ENCODE measurements around the gene UTS2B. TPM values are rescaled to one million over a fixed set of nuclear protein-coding genes. Genes with fewer than 3 reads are reported as not detected.

The UTS2B gene
- polyA plus RNA-seq, 1 experiment: 1.2 TPM

DNA sequence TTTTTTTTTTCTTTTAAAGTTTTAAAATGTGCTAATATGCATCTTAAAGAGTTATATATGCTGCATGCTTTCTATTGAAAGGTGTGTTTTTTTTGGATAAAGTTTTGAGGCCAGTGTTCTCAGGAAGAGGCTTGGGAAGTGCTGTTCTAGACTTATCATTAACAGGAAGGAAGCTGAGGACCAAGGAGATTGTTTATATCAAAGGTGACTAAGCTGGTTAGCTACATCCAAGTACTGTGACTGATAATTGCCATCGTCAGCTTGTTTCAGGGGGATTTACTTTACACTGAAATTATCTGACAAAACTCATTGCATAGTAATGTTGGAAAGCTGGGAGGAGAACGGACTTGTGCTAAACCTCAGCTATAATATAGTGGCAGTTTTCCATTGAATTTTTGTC is 36.3 kb upstream of the UTS2B start:
- CTCF ChIA-PET: interaction anchor here (0.6 kb wide), 1 partner anchor 36 kb away, joined by 3 read pairs; no protein-coding TSS in a partner anchor
- H3K27me3 ChIP-seq (ENCODE audit: control insufficient read depth, insufficient read depth, low read length): no peaks in the 10 kb centered on the region
- POLR2A ChIA-PET: no interaction called here
- DNase-seq (ENCODE audit: low read depth, low spot score): no peak
- no peak for TF ChIP-seq CTCF (IDR thresholded peaks at IDR 0.05; ENCODE audit: low read depth, low read length)
- no peaks in the 10 kb centered on the region for H3K9me3 ChIP-seq (ENCODE audit: control insufficient read depth, insufficient read depth, low read length)
- no peak overlapping the region for H3K4me3 ChIP-seq (ENCODE audit: low read depth, low read length)
- H3K27ac ChIP-seq (ENCODE audit: low read depth, low read length): no peak overlapping the region

GRCh38 chr3:191363221-191363620 is 32.9 kb upstream of the UTS2B start:
- H3K9me3 ChIP-seq (ENCODE audit: control insufficient read depth, insufficient read depth, low read length): no peaks in the 10 kb centered on the region
- H3K27ac ChIP-seq (ENCODE audit: low read depth, low read length): no peak overlapping the region
- no peak for DNase-seq (ENCODE audit: low read depth, low spot score)
- ChIA-PET POLR2A (no interaction called here), CTCF (no interaction called here)
- TF ChIP-seq CTCF (IDR thresholded peaks at IDR 0.05; ENCODE audit: low read depth, low read length): no peak
- H3K4me3 ChIP-seq (ENCODE audit: low read depth, low read length): no peak overlapping the region
- H3K27me3 ChIP-seq (ENCODE audit: control insufficient read depth, insufficient read depth, low read length): no peaks in the 10 kb centered on the region

DNA sequence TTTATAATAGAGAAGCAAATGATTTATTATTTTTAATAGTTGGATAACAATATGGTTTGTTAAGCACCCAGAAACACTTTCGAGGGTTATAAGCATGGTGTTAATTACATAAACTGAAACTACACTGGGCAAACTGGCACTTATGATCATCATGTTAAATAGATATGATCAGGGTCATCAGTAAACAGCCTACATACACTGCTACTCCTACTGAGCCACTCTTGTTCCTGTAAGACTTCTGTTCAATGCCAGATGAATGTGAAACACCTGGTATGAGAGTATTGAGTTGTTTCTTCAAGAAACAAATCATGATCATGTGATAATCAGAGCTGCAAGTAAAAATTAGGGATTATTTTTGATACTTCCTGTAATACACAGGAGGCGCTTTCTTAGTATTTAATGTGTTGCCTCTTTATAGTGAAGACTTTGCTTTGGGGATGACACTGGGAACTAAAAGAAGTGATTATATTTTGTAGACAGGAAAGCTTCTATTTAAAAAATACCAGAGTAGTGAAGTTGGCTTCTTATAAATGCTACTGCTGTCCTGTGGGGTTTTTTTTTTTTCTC is 32.3 kb upstream of the UTS2B start:
- ChIA-PET CTCF (no interaction called here), POLR2A (no interaction called here)
- no peak overlapping the region for H3K27ac ChIP-seq (ENCODE audit: low read depth, low read length)
- no peak for DNase-seq (ENCODE audit: low read depth, low spot score)
- no peaks in the 10 kb centered on the region for H3K9me3 ChIP-seq (ENCODE audit: control insufficient read depth, insufficient read depth, low read length)
- no peak for TF ChIP-seq CTCF (IDR thresholded peaks at IDR 0.05; ENCODE audit: low read depth, low read length)
- no peak overlapping the region for H3K4me3 ChIP-seq (ENCODE audit: low read depth, low read length)
- no peaks in the 10 kb centered on the region for H3K27me3 ChIP-seq (ENCODE audit: control insufficient read depth, insufficient read depth, low read length)

DNA sequence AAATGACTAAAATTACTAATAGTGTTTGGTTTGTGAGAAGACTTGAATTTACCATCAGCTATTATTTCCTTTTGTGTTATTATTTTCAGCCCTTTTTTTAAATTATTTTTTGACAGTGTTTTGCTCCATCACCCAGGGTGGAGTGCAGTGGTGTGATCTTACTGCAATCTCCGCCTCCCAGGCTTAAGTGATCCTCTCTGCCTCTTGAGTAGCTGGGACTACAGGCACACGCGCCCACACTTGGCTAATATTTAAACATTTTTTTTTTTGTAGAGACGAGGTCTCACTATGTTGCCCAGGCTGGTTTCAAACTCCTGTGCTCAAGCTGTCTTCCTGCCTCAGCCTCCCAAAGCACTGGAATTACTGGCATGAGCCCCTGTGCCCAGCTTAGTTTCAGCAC is 31.7 kb upstream of the UTS2B start:
- no peak for DNase-seq (ENCODE audit: low read depth, low spot score)
- H3K27ac ChIP-seq (ENCODE audit: low read depth, low read length): no peak overlapping the region
- POLR2A ChIA-PET: no interaction called here
- TF ChIP-seq CTCF (IDR thresholded peaks at IDR 0.05; ENCODE audit: low read depth, low read length): no peak
- H3K4me3 ChIP-seq (ENCODE audit: low read depth, low read length): no peak overlapping the region
- H3K9me3 ChIP-seq (ENCODE audit: control insufficient read depth, insufficient read depth, low read length): no peaks in the 10 kb centered on the region
- no peaks in the 10 kb centered on the region for H3K27me3 ChIP-seq (ENCODE audit: control insufficient read depth, insufficient read depth, low read length)
- CTCF ChIA-PET: no interaction called here

DNA sequence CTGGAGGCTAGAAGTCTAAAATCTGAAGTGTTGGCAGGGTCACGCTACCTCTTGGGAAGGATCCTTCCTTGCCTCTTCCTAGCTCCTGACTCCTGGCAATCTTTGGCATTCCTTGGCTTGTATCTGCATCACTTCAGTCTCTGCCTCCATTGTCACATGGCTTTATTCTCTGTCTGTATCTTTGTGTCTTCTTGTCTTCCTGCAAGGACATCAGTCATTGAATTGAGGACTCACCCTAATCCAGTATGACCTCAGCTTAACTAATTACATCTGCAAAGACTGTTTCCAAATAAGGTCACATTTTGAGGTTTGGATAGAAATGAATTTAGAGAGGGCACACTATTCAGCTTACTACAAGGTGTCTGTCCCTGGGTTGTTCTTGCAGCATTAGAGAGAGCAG is 31.1 kb upstream of the UTS2B start:
- no peak overlapping the region for H3K27ac ChIP-seq (ENCODE audit: low read depth, low read length)
- ChIA-PET CTCF (no interaction called here), POLR2A (no interaction called here)
- no peak overlapping the region for H3K4me3 ChIP-seq (ENCODE audit: low read depth, low read length)
- DNase-seq (ENCODE audit: low read depth, low spot score): no peak
- no peaks in the 10 kb centered on the region for H3K27me3 ChIP-seq (ENCODE audit: control insufficient read depth, insufficient read depth, low read length)
- TF ChIP-seq CTCF (IDR thresholded peaks at IDR 0.05; ENCODE audit: low read depth, low read length): no peak
- no peaks in the 10 kb centered on the region for H3K9me3 ChIP-seq (ENCODE audit: control insufficient read depth, insufficient read depth, low read length)
